ENCODE measurements around the gene TFDP1. TPM values are rescaled to one million over a fixed set of nuclear protein-coding genes. Genes with fewer than 3 reads are reported as not detected.
"Not testable (repeated sequence)": the region's sequence is repeated elsewhere in the genome, so short reads cannot be mapped to it uniquely, and the experiment has no call there.

TFDP1 gene
- polyA plus RNA-seq, 2 donors = 24.2 to 50.3 TPM

GRCh38 chr13:113618455-113618854 lies 33.9 kb downstream of the TFDP1 start:
- H3K27me3 ChIP-seq (ENCODE audit: control insufficient read depth in 1 of 2, insufficient read depth in 2 of 2, low read length in 2 of 2) = no peaks in the 10 kb centered on the region
- H3K4me3 ChIP-seq (ENCODE audit: low read depth in 1 of 2, low read length in 2 of 2) = no peak overlapping the region
- no peaks in the 10 kb centered on the region for H3K4me1 ChIP-seq (ENCODE audit: control insufficient read depth in 2 of 2, insufficient read depth in 2 of 2, low read length in 1 of 2)
- H3K36me3 ChIP-seq (ENCODE audit: control insufficient read depth in 2 of 2, insufficient read depth in 2 of 2, low read length in 1 of 2) = peaks cover 0 to 23% of the 10 kb centered on the region in 2 donors
- no peak overlapping the region for H3K27ac ChIP-seq (ENCODE audit: low read depth in 2 of 2, low read length in 1 of 2)
- no peaks in the 10 kb centered on the region for H3K9me3 ChIP-seq (ENCODE audit: control insufficient read depth in 2 of 2, insufficient read depth in 1 of 2, low read depth in 1 of 2, low read length in 1 of 2)
- WGBS, 2 donors = 93 to 95% methylated on average over 7 of the region's 7 CpGs

DNA sequence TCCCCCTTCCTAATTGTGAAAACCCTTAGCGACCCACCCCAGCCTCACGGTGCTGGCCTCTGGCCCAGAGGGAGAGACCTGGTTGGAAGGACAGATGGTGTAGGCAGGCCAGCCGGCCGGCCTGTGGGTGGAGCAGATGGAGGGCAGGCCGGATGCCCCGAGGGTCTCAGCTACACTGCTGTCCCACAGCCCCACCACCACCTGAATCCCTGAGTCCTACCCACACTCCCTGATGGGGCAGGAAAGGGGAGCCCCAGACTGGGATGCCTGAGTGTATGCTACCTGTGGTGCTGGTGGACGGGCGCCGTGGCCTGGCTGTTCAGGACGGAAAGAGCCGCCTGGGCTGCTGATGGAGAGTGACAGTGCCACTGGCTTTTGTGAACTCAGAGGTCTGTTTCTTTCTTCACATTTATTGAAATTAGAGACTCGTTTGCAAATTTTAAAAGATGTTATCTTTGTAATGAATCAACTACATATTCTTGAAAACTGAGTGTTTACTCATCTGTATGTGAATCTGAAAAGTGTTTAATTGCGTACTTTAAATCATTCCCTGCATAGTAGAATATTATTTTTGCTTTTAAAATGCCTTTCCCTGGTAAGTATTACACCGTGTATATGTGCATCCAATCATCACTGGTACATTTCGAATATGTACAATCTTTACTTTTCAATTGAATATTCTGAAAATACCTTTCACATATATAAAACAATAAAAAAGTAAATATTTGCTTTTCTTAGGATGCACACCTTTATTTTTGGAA lies 35.7 kb downstream of the TFDP1 start:
- 75 to 86% methylated on average over 14 to 15 of the region's 15 CpGs for WGBS, 2 donors
- Histone ChIP-seq H3K36me3 (ENCODE audit: control insufficient read depth in 2 of 2, insufficient read depth in 2 of 2, low read length in 1 of 2) (peaks cover 0 to 26% of the 10 kb centered on the region in 2 donors), H3K4me3 (ENCODE audit: low read depth in 1 of 2, low read length in 2 of 2) (no peak overlapping the region), H3K9me3 (ENCODE audit: control insufficient read depth in 2 of 2, insufficient read depth in 1 of 2, low read depth in 1 of 2, low read length in 1 of 2) (no peaks in the 10 kb centered on the region), H3K27me3 (ENCODE audit: control insufficient read depth in 1 of 2, insufficient read depth in 2 of 2, low read length in 2 of 2) (no peaks in the 10 kb centered on the region), H3K4me1 (ENCODE audit: control insufficient read depth in 2 of 2, insufficient read depth in 2 of 2, low read length in 1 of 2) (no peaks in the 10 kb centered on the region), H3K27ac (ENCODE audit: low read depth in 2 of 2, low read length in 1 of 2) (no peak overlapping the region)

DNA sequence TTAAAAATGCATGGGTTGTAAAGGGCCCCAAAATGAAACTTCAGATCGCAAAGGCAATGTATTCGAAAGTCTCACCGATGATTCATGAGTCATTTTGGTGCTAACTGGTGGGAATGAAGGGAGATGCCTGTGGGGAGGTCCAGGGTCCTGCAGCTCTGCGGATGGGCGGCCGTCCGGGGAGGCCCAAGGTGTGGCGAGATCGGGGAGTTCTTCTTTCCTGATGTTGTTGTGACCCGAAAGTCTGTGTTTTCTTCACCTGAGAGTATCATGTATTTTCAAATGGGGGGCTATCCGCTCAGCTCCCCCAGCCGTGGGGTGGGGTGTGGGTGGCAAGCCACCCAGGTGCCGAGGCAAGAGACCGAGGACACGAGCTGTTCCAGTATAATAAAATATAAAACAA lies 36.5 kb downstream of the TFDP1 start:
- H3K27ac ChIP-seq (ENCODE audit: low read depth in 2 of 2, low read length in 1 of 2) = no peak overlapping the region
- no peak overlapping the region for H3K4me3 ChIP-seq (ENCODE audit: low read depth in 1 of 2, low read length in 2 of 2)
- no peaks in the 10 kb centered on the region for H3K27me3 ChIP-seq (ENCODE audit: control insufficient read depth in 1 of 2, insufficient read depth in 2 of 2, low read length in 2 of 2)
- WGBS, 2 donors = 97 to 98% methylated on average over 15 of the region's 15 CpGs
- peaks cover 0 to 24% of the 10 kb centered on the region in 2 donors for H3K36me3 ChIP-seq (ENCODE audit: control insufficient read depth in 2 of 2, insufficient read depth in 2 of 2, low read length in 1 of 2)
- no peaks in the 10 kb centered on the region for H3K9me3 ChIP-seq (ENCODE audit: control insufficient read depth in 2 of 2, insufficient read depth in 1 of 2, low read depth in 1 of 2, low read length in 1 of 2)
- no peaks in the 10 kb centered on the region for H3K4me1 ChIP-seq (ENCODE audit: control insufficient read depth in 2 of 2, insufficient read depth in 2 of 2, low read length in 1 of 2)

DNA sequence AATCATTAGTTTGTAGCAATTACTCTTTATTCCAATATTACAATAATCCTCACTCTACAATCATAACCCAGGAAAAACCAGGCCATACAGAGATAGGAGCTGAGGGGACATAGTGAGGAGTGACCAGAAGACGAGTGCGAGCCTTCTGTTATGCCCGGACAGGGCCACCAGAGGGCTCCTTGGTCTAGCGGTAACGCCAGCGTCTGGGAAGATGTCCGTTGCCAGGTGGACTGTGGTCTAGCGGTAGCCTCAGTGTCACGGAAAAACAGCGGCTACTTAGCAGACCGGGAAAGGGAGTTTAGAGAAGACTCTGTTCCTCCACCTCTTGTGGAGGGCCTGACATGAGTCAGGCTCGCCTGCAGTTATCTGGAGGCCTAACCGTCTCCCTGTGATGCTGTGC lies 36.9 kb downstream of the TFDP1 start:
- not testable (repeated sequence) for H3K27ac ChIP-seq (ENCODE audit: low read depth in 2 of 2, low read length in 1 of 2); H3K27me3 ChIP-seq (ENCODE audit: control insufficient read depth in 1 of 2, insufficient read depth in 2 of 2, low read length in 2 of 2); H3K4me3 ChIP-seq (ENCODE audit: low read depth in 1 of 2, low read length in 2 of 2); H3K9me3 ChIP-seq (ENCODE audit: control insufficient read depth in 2 of 2, insufficient read depth in 1 of 2, low read depth in 1 of 2, low read length in 1 of 2); H3K4me1 ChIP-seq (ENCODE audit: control insufficient read depth in 2 of 2, insufficient read depth in 2 of 2, low read length in 1 of 2)
- H3K36me3 ChIP-seq (ENCODE audit: control insufficient read depth in 2 of 2, insufficient read depth in 2 of 2, low read length in 1 of 2) = peaks cover 0 to 24% of the 10 kb centered on the region in 2 donors
- WGBS, 2 donors = 80 to 86% methylated on average over 13 of the region's 13 CpGs

DNA sequence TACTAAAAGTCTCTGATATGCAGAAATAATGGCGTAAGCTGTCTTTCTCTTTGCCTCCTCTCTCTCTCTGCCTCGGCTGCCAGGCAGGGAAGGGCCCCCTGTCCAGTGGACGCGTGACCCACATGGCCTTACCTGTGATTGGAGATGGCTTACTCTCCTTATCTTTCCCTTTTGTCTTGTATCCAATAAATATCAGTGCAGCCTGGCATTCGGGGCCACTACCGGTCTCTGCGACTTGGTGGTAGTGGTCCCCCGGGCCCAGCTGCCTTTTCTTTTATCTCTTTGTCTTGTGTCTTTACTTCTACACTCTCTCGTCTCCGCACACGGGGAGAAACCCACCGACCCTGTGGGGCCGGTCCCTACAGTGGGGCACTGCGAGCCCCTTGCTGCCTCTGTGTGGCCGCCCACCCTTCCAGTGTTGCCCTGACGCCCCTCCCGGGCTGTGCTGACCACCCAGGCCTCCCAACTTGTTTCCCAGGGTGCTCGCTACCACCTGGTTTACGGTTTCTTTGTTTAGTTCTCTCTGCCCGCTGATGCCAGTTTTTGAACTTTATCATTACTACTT lies 37.5 kb downstream of the TFDP1 start:
- H3K27ac ChIP-seq (ENCODE audit: low read depth in 2 of 2, low read length in 1 of 2); H3K9me3 ChIP-seq (ENCODE audit: control insufficient read depth in 2 of 2, insufficient read depth in 1 of 2, low read depth in 1 of 2, low read length in 1 of 2); H3K4me1 ChIP-seq (ENCODE audit: control insufficient read depth in 2 of 2, insufficient read depth in 2 of 2, low read length in 1 of 2); H3K27me3 ChIP-seq (ENCODE audit: control insufficient read depth in 1 of 2, insufficient read depth in 2 of 2, low read length in 2 of 2); H3K4me3 ChIP-seq (ENCODE audit: low read depth in 1 of 2, low read length in 2 of 2): not testable (repeated sequence)
- WGBS, 2 donors = 95 to 97% methylated on average over 20 of the region's 20 CpGs
- H3K36me3 ChIP-seq (ENCODE audit: control insufficient read depth in 2 of 2, insufficient read depth in 2 of 2, low read length in 1 of 2) = peaks cover 2 to 24% of the 10 kb centered on the region in 2 donors

- no peak overlapping the region for H3K4me3 ChIP-seq (ENCODE audit: low read depth in 1 of 2, low read length in 2 of 2)
- peaks cover 5 to 24% of the 10 kb centered on the region in 2 donors for H3K36me3 ChIP-seq (ENCODE audit: control insufficient read depth in 2 of 2, insufficient read depth in 2 of 2, low read length in 1 of 2)
- H3K4me1 ChIP-seq (ENCODE audit: control insufficient read depth in 2 of 2, insufficient read depth in 2 of 2, low read length in 1 of 2) = no peaks in the 10 kb centered on the region
- no peaks in the 10 kb centered on the region for H3K27me3 ChIP-seq (ENCODE audit: control insufficient read depth in 1 of 2, insufficient read depth in 2 of 2, low read length in 2 of 2)
- H3K27ac ChIP-seq (ENCODE audit: low read depth in 2 of 2, low read length in 1 of 2) = no peak overlapping the region
- 92 to 93% methylated on average over 29 of the region's 29 CpGs for WGBS, 2 donors
- H3K9me3 ChIP-seq (ENCODE audit: control insufficient read depth in 2 of 2, insufficient read depth in 1 of 2, low read depth in 1 of 2, low read length in 1 of 2) = no peaks in the 10 kb centered on the region
Observed at GRCh38 chr13:113622791-113623490, 38.4 kb downstream of the TFDP1 start.

DNA sequence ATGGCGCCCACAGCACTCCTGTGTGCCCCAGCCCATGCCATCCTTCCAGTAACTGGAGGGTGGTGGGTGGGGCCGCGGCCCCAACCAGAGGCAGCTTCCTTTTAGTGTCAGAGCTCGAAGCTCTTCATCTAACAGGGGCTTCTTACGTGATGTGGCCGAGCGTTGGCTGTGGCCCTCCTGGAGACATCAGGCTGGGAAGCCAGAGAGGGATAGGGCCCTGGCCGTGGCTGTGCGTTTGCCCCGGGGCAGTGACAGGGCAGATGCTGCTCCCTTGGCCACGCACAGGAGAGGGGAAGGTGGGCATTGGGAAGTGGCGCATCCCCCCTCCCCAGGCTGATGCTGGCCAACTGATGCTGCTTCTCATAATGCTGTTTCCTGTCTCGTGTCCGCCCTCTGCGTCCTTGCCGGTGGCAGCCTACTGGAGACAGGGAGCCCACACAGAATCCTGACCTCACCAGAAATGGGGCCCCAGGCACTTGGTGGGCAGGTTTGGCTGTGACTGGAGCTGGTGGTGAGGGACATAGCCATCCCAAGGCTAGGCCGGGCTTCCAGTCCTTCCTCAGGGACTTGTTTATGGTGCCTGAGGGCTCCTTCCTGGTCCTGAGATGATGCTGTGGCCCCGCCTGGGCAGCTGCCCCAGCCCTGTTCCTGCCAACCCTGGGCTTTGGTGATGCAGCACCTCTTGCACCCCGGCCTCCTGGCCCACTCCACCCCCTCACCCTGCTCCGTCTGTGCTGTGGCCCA lies 39.1 kb downstream of the TFDP1 start:
- 96 to 97% methylated on average over 20 of the region's 20 CpGs for WGBS, 2 donors

DNA sequence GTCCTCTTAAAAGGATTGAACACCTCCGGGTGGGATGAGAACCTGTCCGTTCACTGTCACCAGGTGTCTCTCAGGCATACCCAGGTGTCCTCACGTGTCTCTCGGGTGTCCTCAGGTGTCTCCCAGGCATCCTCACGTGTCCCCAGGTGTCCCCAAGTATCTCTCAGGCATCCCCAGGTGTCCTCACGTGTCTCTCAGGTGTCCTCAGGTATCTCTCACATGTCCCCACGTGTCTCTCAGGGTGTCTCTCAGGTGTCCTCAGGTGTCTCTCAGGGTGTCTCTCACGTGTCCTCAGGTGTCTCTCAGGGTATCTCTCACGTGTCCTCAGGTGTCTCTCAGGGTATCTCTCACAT lies 39.7 kb downstream of the TFDP1 start:
- H3K9me3 ChIP-seq (ENCODE audit: control insufficient read depth in 2 of 2, insufficient read depth in 1 of 2, low read depth in 1 of 2, low read length in 1 of 2) = no peaks in the 10 kb centered on the region
- peaks cover 5 to 29% of the 10 kb centered on the region in 2 donors for H3K36me3 ChIP-seq (ENCODE audit: control insufficient read depth in 2 of 2, insufficient read depth in 2 of 2, low read length in 1 of 2)
- WGBS, 2 donors = 91% methylated on average over 9 of the region's 9 CpGs
- H3K4me1 ChIP-seq (ENCODE audit: control insufficient read depth in 2 of 2, insufficient read depth in 2 of 2, low read length in 1 of 2) = no peaks in the 10 kb centered on the region
- no peak overlapping the region for H3K27ac ChIP-seq (ENCODE audit: low read depth in 2 of 2, low read length in 1 of 2)
- no peak overlapping the region for H3K4me3 ChIP-seq (ENCODE audit: low read depth in 1 of 2, low read length in 2 of 2)
- no peaks in the 10 kb centered on the region for H3K27me3 ChIP-seq (ENCODE audit: control insufficient read depth in 1 of 2, insufficient read depth in 2 of 2, low read length in 2 of 2)

More for the DNA sequence above, 39.1 kb downstream of the TFDP1 start:
- Histone ChIP-seq H3K27ac (ENCODE audit: low read depth in 2 of 2, low read length in 1 of 2) (no peak overlapping the region), H3K4me1 (ENCODE audit: control insufficient read depth in 2 of 2, insufficient read depth in 2 of 2, low read length in 1 of 2) (no peaks in the 10 kb centered on the region), H3K9me3 (ENCODE audit: control insufficient read depth in 2 of 2, insufficient read depth in 1 of 2, low read depth in 1 of 2, low read length in 1 of 2) (no peaks in the 10 kb centered on the region), H3K36me3 (ENCODE audit: control insufficient read depth in 2 of 2, insufficient read depth in 2 of 2, low read length in 1 of 2) (peaks cover 5 to 25% of the 10 kb centered on the region in 2 donors), H3K4me3 (ENCODE audit: low read depth in 1 of 2, low read length in 2 of 2) (no peak overlapping the region), H3K27me3 (ENCODE audit: control insufficient read depth in 1 of 2, insufficient read depth in 2 of 2, low read length in 2 of 2) (no peaks in the 10 kb centered on the region)

DNA sequence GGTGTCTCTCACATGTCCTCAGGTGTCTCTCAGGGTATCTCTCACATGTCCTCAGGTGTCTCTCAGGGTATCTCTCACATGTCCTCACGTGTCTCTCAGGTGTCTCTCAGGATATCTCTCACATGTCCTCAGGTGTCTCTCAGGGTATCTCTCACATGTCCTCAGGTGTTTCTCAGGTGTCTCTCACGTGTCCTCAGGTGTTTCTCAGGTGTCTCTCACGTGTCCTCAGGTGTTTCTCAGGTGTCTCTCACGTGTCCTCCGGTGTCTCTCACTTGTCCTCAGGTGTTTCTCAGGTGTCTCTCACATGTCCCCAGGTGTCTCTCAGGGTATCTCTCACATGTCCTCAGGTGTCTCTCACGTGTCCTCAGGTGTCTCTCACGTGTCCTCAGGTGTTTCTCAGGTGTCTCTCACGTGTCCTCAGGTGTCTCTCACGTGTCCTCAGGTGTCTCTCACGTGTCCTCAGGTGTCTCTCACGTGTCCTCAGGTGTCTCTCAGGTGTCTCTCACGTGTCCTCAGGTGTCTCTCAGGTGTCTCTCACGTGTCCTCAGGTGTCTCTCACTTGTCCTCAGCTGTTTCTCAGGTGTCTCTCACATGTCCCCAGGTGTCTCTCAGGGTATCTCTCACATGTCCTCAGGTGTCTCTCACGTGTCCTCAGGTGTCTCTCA lies 40.2 kb downstream of the TFDP1 start:
- 94 to 97% methylated on average over 14 of the region's 14 CpGs for WGBS, 2 donors
- peaks cover 5 to 33% of the 10 kb centered on the region in 2 donors for H3K36me3 ChIP-seq (ENCODE audit: control insufficient read depth in 2 of 2, insufficient read depth in 2 of 2, low read length in 1 of 2)
- H3K4me1 ChIP-seq (ENCODE audit: control insufficient read depth in 2 of 2, insufficient read depth in 2 of 2, low read length in 1 of 2); H3K27ac ChIP-seq (ENCODE audit: low read depth in 2 of 2, low read length in 1 of 2); H3K9me3 ChIP-seq (ENCODE audit: control insufficient read depth in 2 of 2, insufficient read depth in 1 of 2, low read depth in 1 of 2, low read length in 1 of 2); H3K27me3 ChIP-seq (ENCODE audit: control insufficient read depth in 1 of 2, insufficient read depth in 2 of 2, low read length in 2 of 2); H3K4me3 ChIP-seq (ENCODE audit: low read depth in 1 of 2, low read length in 2 of 2): not testable (repeated sequence)
